H9 (cell line): ENCODE measurements around the gene CCSER1. TPM values are rescaled to one million over a fixed set of nuclear protein-coding genes. Genes with fewer than 3 reads are reported as not detected.

Experiments
- DNase-seq: peaks from one replicate; pipeline ENCODE4 v3.0.0-alpha.2; 2017
- H2AFZ ChIP-seq: one replicate; pipeline ENCODE4 v1.6.1; 2013; ENCODE audit warnings: mild to moderate bottlenecking, low read length, control low read depth, moderate library complexity
- H2AK5ac ChIP-seq: 2 replicates; pipeline ENCODE4 v1.6.1; 2013; ENCODE audit warnings: low read length, control low read depth, mixed read lengths; ENCODE audit not compliant: insufficient read length
- H2BK120ac ChIP-seq: one replicate; pipeline ENCODE4 v1.6.1; 2013; ENCODE audit warnings: low read depth, mild to moderate bottlenecking, low read length, control low read depth, inconsistent platforms; ENCODE audit not compliant: poor library complexity, severe bottlenecking
- H2BK12ac ChIP-seq: 2 replicates; pipeline ENCODE4 v1.6.1; 2013; ENCODE audit warnings: low read length, control low read depth, mixed read lengths, low read depth; ENCODE audit not compliant: insufficient read length
- H2BK15ac ChIP-seq: 2 replicates; pipeline ENCODE4 v1.6.1; 2013; ENCODE audit warnings: low read depth, low read length, control low read depth
- H2BK20ac ChIP-seq: one replicate; pipeline ENCODE4 v1.6.1; 2013; ENCODE audit warnings: low read depth, mild to moderate bottlenecking, low read length, control low read depth, inconsistent platforms; ENCODE audit not compliant: poor library complexity, severe bottlenecking
- H2BK5ac ChIP-seq: 2 replicates; pipeline ENCODE4 v1.6.1; 2013; ENCODE audit warnings: low read length, control low read depth, mixed read lengths; ENCODE audit not compliant: insufficient read length
- H3K14ac ChIP-seq: 2 replicates; pipeline ENCODE4 v1.6.1; 2013; ENCODE audit warnings: low read length, control low read depth; ENCODE audit not compliant: insufficient read depth
- H3K18ac ChIP-seq: 2 replicates; pipeline ENCODE4 v1.6.1; 2013; ENCODE audit warnings: low read depth, mild to moderate bottlenecking, mixed read lengths, low read length, control low read depth; ENCODE audit not compliant: insufficient read length
- H3K23ac ChIP-seq: 2 replicates; pipeline ENCODE4 v1.6.1; 2013; ENCODE audit warnings: low read length, control low read depth, mixed read lengths, low read depth; ENCODE audit not compliant: insufficient read length
- H3K23me2 ChIP-seq: 2 replicates; pipeline ENCODE4 v1.6.1; 2013; ENCODE audit warnings: low read depth, mild to moderate bottlenecking, mixed read lengths, low read length, control low read depth; ENCODE audit not compliant: insufficient read length, poor library complexity, severe bottlenecking
- H3K27ac ChIP-seq: 2 replicates; pipeline ENCODE4 v1.5.1; 2013; ENCODE audit warnings: low read length, control low read depth, mixed read lengths, low read depth; ENCODE audit not compliant: insufficient read length
- H3K27me3 ChIP-seq: 2 replicates; pipeline ENCODE4 v1.6.1; 2013; ENCODE audit warnings: low read length, control low read depth, inconsistent platforms; ENCODE audit not compliant: insufficient read depth
- H3K4ac ChIP-seq: 2 replicates; pipeline ENCODE4 v1.6.1; 2013; ENCODE audit warnings: low read depth, mild to moderate bottlenecking, control low read depth, inconsistent platforms, low read length, moderate library complexity
- H3K4me1 ChIP-seq: 2 replicates; pipeline ENCODE4 v1.6.1; 2013; ENCODE audit warnings: low read length, control low read depth, inconsistent platforms; ENCODE audit not compliant: insufficient read depth
- H3K4me2 ChIP-seq: 2 replicates; pipeline ENCODE4 v1.6.1; 2013; ENCODE audit warnings: low read length, control low read depth, mixed read lengths; ENCODE audit not compliant: insufficient read length, insufficient read depth
- H3K56ac ChIP-seq: 2 replicates; pipeline ENCODE4 v1.6.1; 2013; ENCODE audit warnings: low read depth, mild to moderate bottlenecking, mixed read lengths, low read length, control low read depth; ENCODE audit not compliant: insufficient read length
- H3K79me1 ChIP-seq: 2 replicates; pipeline ENCODE4 v1.6.1; 2013; ENCODE audit warnings: low read depth, mild to moderate bottlenecking, moderate library complexity, low read length, control low read depth, inconsistent platforms; ENCODE audit not compliant: insufficient read depth, poor library complexity, severe bottlenecking
- H3K79me2 ChIP-seq: 2 replicates; pipeline ENCODE4 v1.6.1; 2013; ENCODE audit warnings: low read length, control low read depth, inconsistent platforms; ENCODE audit not compliant: insufficient read depth
- H3K9ac ChIP-seq: 2 replicates; pipeline ENCODE4 v1.6.1; 2013; ENCODE audit warnings: low read length, control low read depth, mixed read lengths; ENCODE audit not compliant: insufficient read length; ENCODE audit errors: extremely low read depth
- H3K9me3 ChIP-seq: one replicate; pipeline ENCODE4 v1.6.1; 2013; ENCODE audit warnings: low read depth, low read length, inconsistent platforms; ENCODE audit not compliant: control insufficient read depth
- H3T11ph ChIP-seq: one replicate; pipeline ENCODE4 v1.6.1; 2013; ENCODE audit warnings: mild to moderate bottlenecking, low read length, control low read depth, inconsistent platforms
- H4K20me1 ChIP-seq: one replicate; pipeline ENCODE4 v1.6.1; 2013; ENCODE audit not compliant: control insufficient read depth, insufficient read length, insufficient read depth
- H4K5ac ChIP-seq: 2 replicates; pipeline ENCODE4 v1.6.1; 2013; ENCODE audit warnings: low read depth, mild to moderate bottlenecking, mixed read lengths, low read length, control low read depth; ENCODE audit not compliant: insufficient read length
- H4K8ac ChIP-seq: replicated peaks from 2 replicates; pipeline ENCODE4 v1.6.1; 2013; ENCODE audit warnings: low read length, control low read depth, mixed read lengths, low read depth; ENCODE audit not compliant: insufficient read length
- H4K91ac ChIP-seq: 2 replicates; pipeline ENCODE4 v1.6.1; 2013; ENCODE audit warnings: low read depth, mild to moderate bottlenecking, moderate library complexity, mixed read lengths, low read length, control low read depth; ENCODE audit not compliant: insufficient read length
- H3K27ac Mint-ChIP-seq, 3 experiments: 2 replicates in 2 of 3; 3 replicates in 1 of 3; pipeline ENCODE4 v1.8.0; 2020 to 2021; ENCODE audit warnings: mixed read lengths in 3 of 3, mild to moderate bottlenecking in 1 of 3, moderate library complexity in 1 of 3
- H3K27me3 Mint-ChIP-seq: 2 replicates; pipeline ENCODE4 v1.8.0; 2021; ENCODE audit warnings: low read depth, mild to moderate bottlenecking, moderate library complexity, mixed read lengths
- H3K36me3 Mint-ChIP-seq, 3 experiments: 2 replicates in 2 of 3; 3 replicates in 1 of 3; pipeline ENCODE4 v1.8.0; 2020 to 2021; ENCODE audit warnings: low read depth in 3 of 3, mixed read lengths in 3 of 3; ENCODE audit not compliant: insufficient read depth in 1 of 3
- H3K4me1 Mint-ChIP-seq, 2 experiments: 2 replicates each; pipeline ENCODE4 v1.8.0; 2020; ENCODE audit warnings: mixed read lengths in 2 of 2
- H3K4me3 Mint-ChIP-seq, 2 experiments: 2 replicates in 1 of 2; 3 replicates in 1 of 2; pipeline ENCODE4 v1.8.0; 2020 to 2021; ENCODE audit warnings: mild to moderate bottlenecking in 2 of 2, mixed read lengths in 2 of 2, moderate library complexity in 1 of 2
- H3K9me3 Mint-ChIP-seq, 2 experiments: 2 replicates in 1 of 2; 3 replicates in 1 of 2; pipeline ENCODE4 v1.8.0; 2020; ENCODE audit warnings: mild to moderate bottlenecking in 2 of 2, mixed read lengths in 2 of 2, moderate library complexity in 1 of 2
- WGBS: extraction: QIAGEN DNeasy Blood & Tissue Kit; methylation state at CpG from one replicate; pipeline ENCODE4 v1.1.7; 2013; ENCODE audit warnings: missing lambda C conversion rate, low lambda C conversion rate, mixed read lengths; ENCODE audit not compliant: insufficient read length; ENCODE audit errors: extremely low coverage; 5-methylcytosine and 5-hydroxymethylcytosine counted together
- total RNA-seq: library from RNA; stranded (reverse); gene quantifications from 2 replicates; pipeline ENCODE4 v1.2.1, GENCODE V29; 2021
- TF ChIP-seq, protein P1 (sequence below): fragments of 200-600 bp; sonication (generic); conservative IDR thresholded peaks from 3 replicates; pipeline ENCODE4 v1.8.0; 2021; ENCODE audit warnings: antibody characterized with exemption, mild to moderate bottlenecking

Gene CCSER1
- total RNA-seq, 1 experiment from 2014 or later = 0.37 TPM

DNA sequence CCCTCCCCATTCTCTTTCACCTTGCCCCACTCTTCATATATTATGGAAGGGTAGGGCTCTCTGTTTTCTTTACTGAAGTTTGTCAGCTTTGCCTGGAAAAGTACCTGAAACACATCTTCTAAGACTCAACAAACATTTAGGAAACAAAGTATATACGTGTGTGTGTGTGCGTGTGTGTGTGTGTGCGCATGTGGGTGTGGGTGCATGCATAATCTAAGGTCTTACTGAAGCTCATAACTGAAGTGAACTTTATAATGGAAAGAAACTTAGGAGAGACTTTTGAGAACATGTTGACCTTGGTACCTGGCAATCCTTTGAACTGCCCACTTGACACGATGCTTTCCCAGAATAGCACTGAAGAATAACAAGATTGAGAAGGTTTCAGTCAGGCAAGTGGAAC lies 1190.2 kb downstream of the CCSER1 start:
- no peaks in the 10 kb centered on the region; a peak in 1 of 4 replicates for H3K4me1 Mint-ChIP-seq
- H2BK120ac ChIP-seq = no peak overlapping the region
- no peaks in the 10 kb centered on the region for H3K4me1 ChIP-seq
- no peak for DNase-seq
- no CpG with 5 or more reads among the region's 4 CpGs for WGBS
- TF ChIP-seq, protein P1, sequence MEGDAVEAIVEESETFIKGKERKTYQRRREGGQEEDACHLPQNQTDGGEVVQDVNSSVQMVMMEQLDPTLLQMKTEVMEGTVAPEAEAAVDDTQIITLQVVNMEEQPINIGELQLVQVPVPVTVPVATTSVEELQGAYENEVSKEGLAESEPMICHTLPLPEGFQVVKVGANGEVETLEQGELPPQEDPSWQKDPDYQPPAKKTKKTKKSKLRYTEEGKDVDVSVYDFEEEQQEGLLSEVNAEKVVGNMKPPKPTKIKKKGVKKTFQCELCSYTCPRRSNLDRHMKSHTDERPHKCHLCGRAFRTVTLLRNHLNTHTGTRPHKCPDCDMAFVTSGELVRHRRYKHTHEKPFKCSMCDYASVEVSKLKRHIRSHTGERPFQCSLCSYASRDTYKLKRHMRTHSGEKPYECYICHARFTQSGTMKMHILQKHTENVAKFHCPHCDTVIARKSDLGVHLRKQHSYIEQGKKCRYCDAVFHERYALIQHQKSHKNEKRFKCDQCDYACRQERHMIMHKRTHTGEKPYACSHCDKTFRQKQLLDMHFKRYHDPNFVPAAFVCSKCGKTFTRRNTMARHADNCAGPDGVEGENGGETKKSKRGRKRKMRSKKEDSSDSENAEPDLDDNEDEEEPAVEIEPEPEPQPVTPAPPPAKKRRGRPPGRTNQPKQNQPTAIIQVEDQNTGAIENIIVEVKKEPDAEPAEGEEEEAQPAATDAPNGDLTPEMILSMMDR = no peak
- no peak overlapping the region for H2AK5ac ChIP-seq
- no peak overlapping the region for H2BK15ac ChIP-seq
- no peak overlapping the region for H3T11ph ChIP-seq
- H3K4me2 ChIP-seq = no peak overlapping the region
- H4K20me1 ChIP-seq = no peaks in the 10 kb centered on the region
- H3K4me3 Mint-ChIP-seq = no peak overlapping the region
- H4K91ac ChIP-seq = no peak overlapping the region
- no peaks in the 10 kb centered on the region for H3K79me1 ChIP-seq
- no peak overlapping the region for H3K4ac ChIP-seq
- H2BK12ac ChIP-seq = no peak overlapping the region
- H3K9me3 ChIP-seq = no peaks in the 10 kb centered on the region
- H3K14ac ChIP-seq = no peak overlapping the region
- H3K23me2 ChIP-seq = no peaks in the 10 kb centered on the region
- no peak overlapping the region for H3K27ac Mint-ChIP-seq
- no peaks in the 10 kb centered on the region for H3K79me2 ChIP-seq
- no peaks in the 10 kb centered on the region for H3K36me3 Mint-ChIP-seq
- no peaks in the 10 kb centered on the region for H3K9me3 Mint-ChIP-seq
- H4K8ac ChIP-seq = no peak overlapping the region
- no peaks in the 10 kb centered on the region for H3K27me3 Mint-ChIP-seq
- H2BK20ac ChIP-seq = no peak overlapping the region
- no peak overlapping the region for H2AFZ ChIP-seq
- no peak overlapping the region for H3K27ac ChIP-seq
- no peak overlapping the region for H3K9ac ChIP-seq
- no peak overlapping the region for H3K18ac ChIP-seq
- H2BK5ac ChIP-seq = no peak overlapping the region
- H4K5ac ChIP-seq = no peak overlapping the region
- no peak overlapping the region for H3K23ac ChIP-seq
- no peaks in the 10 kb centered on the region for H3K27me3 ChIP-seq
- H3K56ac ChIP-seq = no peak overlapping the region
